ENCODE measurements around the gene TMEM9.

The TMEM9 gene

GRCh38 chr1:201157949-201158348, 3.7 kb upstream of the TMEM9 start:
- no peak overlapping the region for H3K4me3 ChIP-seq (ENCODE audit: low read depth, low read length)
- no peak for TF ChIP-seq CTCF (IDR thresholded peaks at IDR 0.05; ENCODE audit: insufficient read depth, low read depth, low read length, missing control alignments)
- DNase-seq (ENCODE audit: low read depth), result no peak

GRCh38 chr1:201156819-201157218, 2.5 kb upstream of the TMEM9 start:
- no peak for TF ChIP-seq CTCF (IDR thresholded peaks at IDR 0.05; ENCODE audit: insufficient read depth, low read depth, low read length, missing control alignments)
- DNase-seq (ENCODE audit: low read depth), result no peak
- H3K4me3 ChIP-seq (ENCODE audit: low read depth, low read length), result no peak overlapping the region

GRCh38 chr1:201156346-201156745, 2.1 kb upstream of the TMEM9 start:
- no peak for DNase-seq (ENCODE audit: low read depth)
- no peak for TF ChIP-seq CTCF (IDR thresholded peaks at IDR 0.05; ENCODE audit: insufficient read depth, low read depth, low read length, missing control alignments)
- H3K4me3 ChIP-seq (ENCODE audit: low read depth, low read length), result no peak overlapping the region

- no peak overlapping the region for H3K4me3 ChIP-seq (ENCODE audit: low read depth, low read length)
- TF ChIP-seq CTCF (IDR thresholded peaks at IDR 0.05; ENCODE audit: insufficient read depth, low read depth, low read length, missing control alignments), result no peak
- DNase-seq (ENCODE audit: low read depth), result no peak
These were observed 1.1 kb upstream of the TMEM9 start for GRCh38 chr1:201155354-201155753.

GRCh38 chr1:201153474-201154388, 543 bp downstream of the TMEM9 start:
- no peak for TF ChIP-seq CTCF (IDR thresholded peaks at IDR 0.05; ENCODE audit: insufficient read depth, low read depth, low read length, missing control alignments)
- peak; percentile 4 for DNase-seq (ENCODE audit: low read depth)
- H3K4me3 ChIP-seq (ENCODE audit: low read depth, low read length), result peak overlapping the region; percentile 89

- H3K4me3 ChIP-seq (ENCODE audit: low read depth, low read length), result no peak overlapping the region
- DNase-seq (ENCODE audit: low read depth), result peak; percentile 52
- peak; percentile 48 for TF ChIP-seq CTCF (IDR thresholded peaks at IDR 0.05; ENCODE audit: insufficient read depth, low read depth, low read length, missing control alignments)
These were observed 4.9 kb downstream of the TMEM9 start for GRCh38 chr1:201149400-201149799.

Data from GM12865 (cell line).